Testis (tissue), 5 donors: ENCODE measurements around the gene ZFYVE26. TPM values are rescaled to one million over a fixed set of nuclear protein-coding genes. Genes with fewer than 3 reads are reported as not detected.

Experiments used
- DNase-seq: peaks from one replicate; pipeline ENCODE4 v3.0.0-alpha.2; 2019
- H3K27ac ChIP-seq, 2 donors: fragments of 200-600 bp; sonication (generic); one replicate each; pipeline ENCODE4 v1.5.1; 2019
- H3K27me3 ChIP-seq: fragments of 200-600 bp; sonication (generic); one replicate; pipeline ENCODE4 v1.5.1; 2019
- H3K36me3 ChIP-seq: fragments of 200-600 bp; sonication (generic); one replicate; pipeline ENCODE4 v1.5.1; 2017; ENCODE audit warnings: low read depth; ENCODE audit errors: missing control alignments
- H3K4me1 ChIP-seq: fragments of 200-600 bp; sonication (generic); one replicate; pipeline ENCODE4 v1.5.1; 2019
- H3K4me3 ChIP-seq, 2 donors: fragments of 200-600 bp; sonication (generic); one replicate each; pipeline ENCODE4 v1.5.1; 2017 to 2019
- H3K9me3 ChIP-seq: fragments of 200-600 bp; sonication (generic); one replicate; pipeline ENCODE4 v1.5.1; 2017
- CTCF ChIP-seq, 3 experiments: fragments of 450-650 bp in 2 of 3; fragments of 200-600 bp in 1 of 3; sonication (generic) in 1 of 3; IDR thresholded peaks; one replicate each; pipeline ENCODE4 v1.5.1; 2016 to 2019; ENCODE audit warnings: antibody characterized with exemption in 3 of 3, mild to moderate bottlenecking in 2 of 3, moderate library complexity in 1 of 3
- POLR2A ChIP-seq: fragments of 450-650 bp; IDR thresholded peaks from one replicate; pipeline ENCODE4 v1.6.1; 2017; ENCODE audit warnings: antibody characterized with exemption, mild to moderate bottlenecking, moderate library complexity
- WGBS, 2 donors: methylation state at CpG; one replicate each; pipeline ENCODE4 v1.1.5; 2018; 5-methylcytosine and 5-hydroxymethylcytosine counted together
- intact Hi-C: fragments of 100-400 bp; cut with DNase I; formaldehyde crosslinking; loops from one replicate; pipeline ENCODE4 v1.15.1; 2023; ENCODE audit warnings: low total_unique reads
- long read RNA-seq, 2 donors: transcript quantifications; one replicate each; lab custom pipeline, GENCODE V29; 2026
- polyA plus RNA-seq: library from polyadenylated mRNA; stranded (reverse); fragments of 350-450 nt; fragmentation: Illumina TruSeq; extraction: RNeasy Lipid Tissue Mini Kit (QIAGEN cat#74804); gene quantifications from one replicate; pipeline ENCODE4 v1.2.3, GENCODE V29; 2014; ENCODE audit warnings: low read depth, low replicate concordance; ENCODE audit not compliant: insufficient read depth
- total RNA-seq, 2 donors: library from RNA; depleted of rRNA; stranded (reverse); fragments of >200 nt; gene quantifications; one replicate each; pipeline ENCODE4 v1.2.3, GENCODE V29; 2016

The ZFYVE26 gene
- total RNA-seq, result 10 to 100 TPM; 32.7 to 34.6 TPM
- 9.4 TPM for polyA plus RNA-seq
- long read RNA-seq, donor 1, partial matches to known transcripts, result 0 of 1 reads
- long read RNA-seq, donor 1, other reads (novel, unspliced or antisense), result 0 of 1 reads
- long read RNA-seq, donor 2, partial matches to known transcripts, result 0 of 1 reads
- long read RNA-seq, donor 2, other reads (novel, unspliced or antisense), result 0 of 1 reads

GRCh38 chr14:67816326-67817002 is at the start of gene ZFYVE26:
TSS of gene ZFYVE26 (minus strand) at chr14:67816590. CDS start at chr14:67815963, 627 bp downstream.
- Histone ChIP-seq H3K9me3 (no peaks in the 10 kb centered on the region), H3K27ac (peak within 1 kb of the TSS; percentile 75 to 76), H3K4me1 (peaks cover 11% of the 10 kb centered on the region), H3K27me3 (no peaks in the 10 kb centered on the region), H3K4me3 (peak within 1 kb of the TSS; percentile 69 to 86), H3K36me3 (no peaks in the 10 kb centered on the region)
- 1% methylated on average over 26 of the region's 26 CpGs for WGBS, 2 donors
- DNase-seq, result peak; percentile 98
- TF ChIP-seq CTCF (IDR thresholded peaks at IDR 0.05) (no peak), POLR2A (no peak)
- intact Hi-C loops, result no loop called here

GRCh38 chr14:67863223-67863622 is 46.8 kb upstream of the ZFYVE26 start:
- H3K27me3 ChIP-seq, result no peaks in the 10 kb centered on the region
- no peak for DNase-seq
- H3K4me1 ChIP-seq, result no peaks in the 10 kb centered on the region
- intact Hi-C loops, result no loop called here
- H3K4me3 ChIP-seq, result no peak overlapping the region
- no peaks in the 10 kb centered on the region for H3K9me3 ChIP-seq
- no peaks in the 10 kb centered on the region for H3K36me3 ChIP-seq
- H3K27ac ChIP-seq, result no peak overlapping the region
- 94 to 97% methylated on average over 2 of the region's 2 CpGs for WGBS, 2 donors
- no peak for TF ChIP-seq CTCF (IDR thresholded peaks at IDR 0.05)
- no peak for TF ChIP-seq POLR2A

GRCh38 chr14:67859169-67859749 is 42.9 kb upstream of the ZFYVE26 start:
- DNase-seq, result no peak
- H3K4me1 ChIP-seq, result no peaks in the 10 kb centered on the region
- TF ChIP-seq CTCF (IDR thresholded peaks at IDR 0.05) (no peak), POLR2A (no peak)
- intact Hi-C loops, result no loop called here
- H3K9me3 ChIP-seq, result no peaks in the 10 kb centered on the region
- WGBS, 2 donors, result 73 to 97% methylated on average over 1 of the region's 1 CpG
- no peaks in the 10 kb centered on the region for H3K36me3 ChIP-seq
- H3K4me3 ChIP-seq, result no peak overlapping the region
- H3K27ac ChIP-seq, result no peak overlapping the region
- no peaks in the 10 kb centered on the region for H3K27me3 ChIP-seq

GRCh38 chr14:67857778-67858350 is 41.5 kb upstream of the ZFYVE26 start:
- Histone ChIP-seq H3K36me3 (no peaks in the 10 kb centered on the region), H3K4me1 (no peaks in the 10 kb centered on the region), H3K27me3 (no peaks in the 10 kb centered on the region), H3K27ac (no peak overlapping the region), H3K4me3 (no peak overlapping the region), H3K9me3 (no peaks in the 10 kb centered on the region)
- no peak for DNase-seq
- TF ChIP-seq POLR2A (no peak), CTCF (IDR thresholded peaks at IDR 0.05) (no peak)
- WGBS, 2 donors, result 86 to 89% methylated on average over 18 to 20 of the region's 20 CpGs
- intact Hi-C loops, result no loop called here
